ENCODE measurements around the gene RASA3.

RASA3 gene

DNA sequence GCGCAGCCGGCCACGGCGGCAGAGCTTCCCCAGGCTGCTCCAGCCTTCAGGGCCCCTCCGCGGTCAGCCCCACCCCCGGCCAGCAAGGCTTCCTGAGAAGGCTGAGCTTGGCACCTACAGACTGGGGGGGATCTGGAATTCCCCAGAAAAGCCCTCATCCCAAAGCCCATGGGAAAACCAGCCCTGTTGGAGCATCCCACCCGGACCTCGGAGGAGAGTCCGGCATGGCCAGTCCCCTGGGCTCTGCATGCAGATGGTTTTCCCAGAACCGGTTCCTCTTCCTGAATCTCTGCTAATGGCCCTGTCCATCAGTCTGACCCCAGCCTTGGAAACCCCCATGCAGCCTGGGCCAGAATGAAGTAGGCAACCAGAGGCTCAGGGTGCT lies 10.3 kb downstream of the RASA3 start:
- Histone ChIP-seq H3K27me3 (ENCODE audit: low read depth, low read length) (no peaks in the 10 kb centered on the region), H3K9me3 (ENCODE audit: insufficient read depth, low read length) (no peaks in the 10 kb centered on the region), H4K20me1 (ENCODE audit: insufficient read depth, low read length) (no peaks in the 10 kb centered on the region), H2AFZ (ENCODE audit: low read depth, low read length) (no peak overlapping the region), H3K4me1 (ENCODE audit: low read length) (no peaks in the 10 kb centered on the region), H3K9ac (ENCODE audit: low read length) (no peak overlapping the region), H3K27ac (ENCODE audit: low read length) (no peak overlapping the region), H3K36me3 (replicated peaks; ENCODE audit: low read depth, low read length) (no peaks in the 10 kb centered on the region), H3K4me3 (ENCODE audit: low read length) (no peak overlapping the region), H3K4me2 (ENCODE audit: low read length) (no peak overlapping the region), H3K79me2 (ENCODE audit: low read length) (no peaks in the 10 kb centered on the region)
- TF ChIP-seq, protein P1, sequence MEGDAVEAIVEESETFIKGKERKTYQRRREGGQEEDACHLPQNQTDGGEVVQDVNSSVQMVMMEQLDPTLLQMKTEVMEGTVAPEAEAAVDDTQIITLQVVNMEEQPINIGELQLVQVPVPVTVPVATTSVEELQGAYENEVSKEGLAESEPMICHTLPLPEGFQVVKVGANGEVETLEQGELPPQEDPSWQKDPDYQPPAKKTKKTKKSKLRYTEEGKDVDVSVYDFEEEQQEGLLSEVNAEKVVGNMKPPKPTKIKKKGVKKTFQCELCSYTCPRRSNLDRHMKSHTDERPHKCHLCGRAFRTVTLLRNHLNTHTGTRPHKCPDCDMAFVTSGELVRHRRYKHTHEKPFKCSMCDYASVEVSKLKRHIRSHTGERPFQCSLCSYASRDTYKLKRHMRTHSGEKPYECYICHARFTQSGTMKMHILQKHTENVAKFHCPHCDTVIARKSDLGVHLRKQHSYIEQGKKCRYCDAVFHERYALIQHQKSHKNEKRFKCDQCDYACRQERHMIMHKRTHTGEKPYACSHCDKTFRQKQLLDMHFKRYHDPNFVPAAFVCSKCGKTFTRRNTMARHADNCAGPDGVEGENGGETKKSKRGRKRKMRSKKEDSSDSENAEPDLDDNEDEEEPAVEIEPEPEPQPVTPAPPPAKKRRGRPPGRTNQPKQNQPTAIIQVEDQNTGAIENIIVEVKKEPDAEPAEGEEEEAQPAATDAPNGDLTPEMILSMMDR (IDR thresholded peaks at IDR 0.05; ENCODE audit: low read depth, low read length) = no peak
- TF ChIP-seq EZH2phosphoT487 (IDR thresholded peaks at IDR 0.05; ENCODE audit: low read depth) = no peak

DNA sequence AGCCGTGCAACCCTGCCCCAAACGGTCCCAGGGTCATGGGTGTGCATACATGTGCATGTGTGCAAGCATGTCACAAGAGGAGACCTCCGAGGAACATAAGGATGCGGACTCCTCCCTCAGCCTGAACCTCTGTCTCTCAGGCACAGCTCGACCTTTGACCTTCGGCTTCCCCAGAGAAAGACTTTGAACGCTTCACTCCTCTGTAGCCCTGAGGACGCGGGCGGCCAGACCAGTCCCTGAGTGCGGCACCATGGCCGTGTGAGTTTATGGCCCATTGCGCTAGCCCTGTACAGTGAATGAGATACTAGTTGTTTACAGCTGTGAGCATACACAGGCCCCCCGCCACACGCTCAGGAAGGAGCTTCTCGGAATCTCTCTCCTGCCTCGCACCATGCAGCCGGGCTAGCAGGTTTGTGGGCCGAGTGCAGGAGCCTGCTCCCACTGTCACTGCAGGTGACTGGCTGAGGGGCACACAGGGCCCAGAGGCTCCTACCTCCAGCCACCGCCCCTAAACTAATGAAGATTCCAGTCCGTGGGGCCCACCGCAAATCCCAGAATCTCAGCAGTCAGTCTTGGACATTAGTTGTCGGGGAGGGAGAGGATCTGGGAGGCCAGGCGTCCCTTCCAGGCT lies 10.8 kb downstream of the RASA3 start:
- H3K79me2 ChIP-seq (ENCODE audit: low read length) = no peaks in the 10 kb centered on the region
- no peak overlapping the region for H3K4me2 ChIP-seq (ENCODE audit: low read length)
- H3K4me1 ChIP-seq (ENCODE audit: low read length) = no peaks in the 10 kb centered on the region
- H3K9me3 ChIP-seq (ENCODE audit: insufficient read depth, low read length) = no peaks in the 10 kb centered on the region
- H2AFZ ChIP-seq (ENCODE audit: low read depth, low read length) = no peak overlapping the region
- no peaks in the 10 kb centered on the region for H3K36me3 ChIP-seq (replicated peaks; ENCODE audit: low read depth, low read length)
- H3K27ac ChIP-seq (ENCODE audit: low read length) = no peak overlapping the region
- no peak overlapping the region for H3K4me3 ChIP-seq (ENCODE audit: low read length)
- H3K9ac ChIP-seq (ENCODE audit: low read length) = no peak overlapping the region
- H4K20me1 ChIP-seq (ENCODE audit: insufficient read depth, low read length) = no peaks in the 10 kb centered on the region
- TF ChIP-seq EZH2phosphoT487 (IDR thresholded peaks at IDR 0.05; ENCODE audit: low read depth) = no peak
- TF ChIP-seq, protein P1 (IDR thresholded peaks at IDR 0.05; ENCODE audit: low read depth, low read length) = no peak
- no peaks in the 10 kb centered on the region for H3K27me3 ChIP-seq (ENCODE audit: low read depth, low read length)

DNA sequence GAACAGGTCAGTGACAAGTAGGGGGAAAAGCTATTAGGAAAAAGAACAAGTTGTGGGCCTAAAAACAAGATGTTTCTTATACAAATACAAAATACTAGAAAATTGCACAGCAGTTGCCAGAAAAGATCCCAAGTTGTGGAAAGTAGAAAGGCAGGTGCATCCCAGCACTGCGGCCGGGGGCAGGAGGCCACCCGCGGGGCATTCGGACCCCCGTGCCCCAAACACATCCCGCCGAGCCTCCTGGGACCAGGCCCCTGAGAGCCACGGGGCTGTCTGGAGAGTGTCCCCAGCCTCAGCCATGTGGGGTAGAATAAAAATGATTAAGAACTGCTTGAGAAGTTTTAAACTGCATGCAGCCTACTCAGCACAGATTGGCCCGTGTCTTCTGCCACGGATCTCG lies 11.4 kb downstream of the RASA3 start:
- Histone ChIP-seq H3K4me3 (ENCODE audit: low read length) (no peak overlapping the region), H3K4me1 (ENCODE audit: low read length) (no peaks in the 10 kb centered on the region)

DNA sequence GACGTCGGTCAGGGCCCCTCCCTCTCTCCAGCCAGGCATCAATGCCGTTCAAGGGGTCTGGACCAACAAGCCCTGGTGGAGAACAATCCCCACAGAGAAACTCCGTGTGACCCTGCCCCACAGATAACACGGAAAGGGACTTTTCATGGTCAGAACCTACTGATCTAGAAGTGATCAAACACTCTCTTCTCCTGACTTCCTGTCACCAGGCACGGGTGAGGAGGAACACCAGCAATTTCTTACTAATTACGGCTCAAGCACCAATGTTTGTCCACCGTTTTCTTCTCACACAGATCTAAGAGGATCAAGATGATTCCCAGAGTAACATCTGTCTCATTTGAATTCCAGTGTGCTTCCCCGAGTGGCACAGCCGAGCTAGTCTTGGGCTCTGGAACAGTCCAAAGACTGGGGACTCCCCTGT lies 11.8 kb downstream of the RASA3 start:
- H2AFZ ChIP-seq (ENCODE audit: low read depth, low read length) = no peak overlapping the region
- H3K79me2 ChIP-seq (ENCODE audit: low read length) = no peaks in the 10 kb centered on the region
- H3K36me3 ChIP-seq (replicated peaks; ENCODE audit: low read depth, low read length) = no peaks in the 10 kb centered on the region
- H3K4me2 ChIP-seq (ENCODE audit: low read length) = no peak overlapping the region
- no peaks in the 10 kb centered on the region for H3K9me3 ChIP-seq (ENCODE audit: insufficient read depth, low read length)
- H3K4me1 ChIP-seq (ENCODE audit: low read length) = no peaks in the 10 kb centered on the region
- no peak overlapping the region for H3K9ac ChIP-seq (ENCODE audit: low read length)
- TF ChIP-seq, protein P1 (IDR thresholded peaks at IDR 0.05; ENCODE audit: low read depth, low read length) = no peak
- no peak for TF ChIP-seq EZH2phosphoT487 (IDR thresholded peaks at IDR 0.05; ENCODE audit: low read depth)
- no peaks in the 10 kb centered on the region for H3K27me3 ChIP-seq (ENCODE audit: low read depth, low read length)
- H3K27ac ChIP-seq (ENCODE audit: low read length) = no peak overlapping the region
- no peaks in the 10 kb centered on the region for H4K20me1 ChIP-seq (ENCODE audit: insufficient read depth, low read length)
- no peak overlapping the region for H3K4me3 ChIP-seq (ENCODE audit: low read length)

More for the DNA sequence above, 11.4 kb downstream of the RASA3 start:
- Histone ChIP-seq H3K9me3 (ENCODE audit: insufficient read depth, low read length) (no peaks in the 10 kb centered on the region), H3K27me3 (ENCODE audit: low read depth, low read length) (no peaks in the 10 kb centered on the region), H3K4me2 (ENCODE audit: low read length) (no peak overlapping the region), H3K36me3 (replicated peaks; ENCODE audit: low read depth, low read length) (no peaks in the 10 kb centered on the region), H3K9ac (ENCODE audit: low read length) (no peak overlapping the region), H4K20me1 (ENCODE audit: insufficient read depth, low read length) (no peaks in the 10 kb centered on the region), H3K79me2 (ENCODE audit: low read length) (no peaks in the 10 kb centered on the region), H3K27ac (ENCODE audit: low read length) (no peak overlapping the region), H2AFZ (ENCODE audit: low read depth, low read length) (no peak overlapping the region)
- no peak for TF ChIP-seq EZH2phosphoT487 (IDR thresholded peaks at IDR 0.05; ENCODE audit: low read depth)
- TF ChIP-seq, protein P1 (IDR thresholded peaks at IDR 0.05; ENCODE audit: low read depth, low read length) = no peak

Data from OCI-LY3 (cell line).